DMS 273 (cell line): ENCODE data around the gene CAPN7.

Experiments
- DNase-seq: peaks from one replicate; lab custom pipeline; 2025; ENCODE audit not compliant: unreplicated experiment; lab: John Stamatoyannopoulos, UW

CAPN7 gene

DNA sequence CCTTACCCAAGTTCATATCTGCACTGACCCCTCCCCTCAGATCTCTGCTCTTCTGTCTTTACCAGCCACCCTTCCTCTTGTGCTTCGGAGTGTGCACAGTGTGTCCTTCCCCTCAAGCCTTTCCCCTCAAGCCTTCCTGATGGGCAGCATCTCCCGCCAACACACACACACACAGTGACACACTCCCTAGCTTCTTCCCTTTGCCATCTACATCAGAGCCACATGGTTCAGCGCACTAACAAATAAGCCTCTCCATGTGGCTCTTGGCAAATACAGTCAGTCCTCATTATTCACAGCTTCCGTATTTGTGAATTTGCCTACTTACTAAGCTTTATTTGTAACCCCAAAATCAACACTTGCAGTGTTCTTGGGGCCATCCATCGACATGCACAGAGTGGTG, 88.9 kb downstream of the CAPN7 start:
- DNase-seq, result no peak

DNA sequence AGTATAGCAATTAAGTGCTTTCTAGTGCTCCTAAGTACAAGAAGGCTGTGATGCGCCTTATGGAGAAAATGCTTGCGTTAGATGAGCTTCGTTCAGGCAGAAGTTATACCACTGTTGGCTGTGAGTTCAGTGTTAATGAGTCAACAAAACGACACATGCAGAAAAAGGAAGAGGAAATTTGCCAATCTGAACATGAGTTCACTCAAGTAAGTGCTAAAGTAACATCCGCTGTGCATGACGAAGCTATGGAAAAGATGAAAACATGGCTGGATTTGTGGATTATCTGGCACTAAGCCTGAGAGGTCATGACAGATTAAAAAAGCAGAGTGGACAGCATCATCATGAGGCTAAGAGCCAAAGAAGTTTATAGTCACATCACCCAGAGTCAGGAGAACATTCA, 89.5 kb downstream of the CAPN7 start:
- DNase-seq, result no peak

DNA sequence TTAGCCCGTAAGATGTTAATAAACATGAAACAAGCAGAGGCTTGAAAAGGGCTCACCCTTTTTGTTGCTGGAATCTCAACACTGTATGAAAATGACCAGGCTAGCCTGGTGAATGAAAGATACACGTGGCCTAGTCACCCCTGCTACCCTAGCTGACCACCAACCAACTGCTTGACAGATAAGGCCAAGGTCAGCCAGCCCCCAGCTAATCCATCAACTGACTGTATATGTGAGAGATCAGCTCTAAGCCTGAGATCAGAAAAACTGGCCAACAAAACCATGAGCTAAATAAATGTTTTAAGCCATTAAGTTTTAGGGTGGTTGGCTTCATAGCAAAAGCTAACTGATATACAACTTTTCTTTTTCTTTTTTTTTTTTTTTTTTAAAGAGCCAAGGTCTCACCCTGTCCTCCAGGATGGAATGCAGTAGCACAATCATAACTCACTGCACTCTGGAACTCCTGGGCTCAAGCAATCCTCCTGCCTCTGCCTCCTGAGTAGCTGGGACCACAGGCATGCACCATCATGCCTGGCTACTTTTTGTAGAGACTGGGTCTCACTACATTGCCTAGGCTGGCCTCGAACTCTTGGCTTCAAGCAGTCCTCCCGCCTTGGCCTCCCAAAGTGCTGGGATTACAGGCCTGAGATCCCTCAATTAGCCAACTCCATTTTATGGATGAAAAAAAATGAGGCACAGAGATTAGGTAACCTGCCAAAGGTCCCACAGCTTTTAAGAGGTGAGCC, 91.7 kb downstream of the CAPN7 start:
- no peak for DNase-seq

DNA sequence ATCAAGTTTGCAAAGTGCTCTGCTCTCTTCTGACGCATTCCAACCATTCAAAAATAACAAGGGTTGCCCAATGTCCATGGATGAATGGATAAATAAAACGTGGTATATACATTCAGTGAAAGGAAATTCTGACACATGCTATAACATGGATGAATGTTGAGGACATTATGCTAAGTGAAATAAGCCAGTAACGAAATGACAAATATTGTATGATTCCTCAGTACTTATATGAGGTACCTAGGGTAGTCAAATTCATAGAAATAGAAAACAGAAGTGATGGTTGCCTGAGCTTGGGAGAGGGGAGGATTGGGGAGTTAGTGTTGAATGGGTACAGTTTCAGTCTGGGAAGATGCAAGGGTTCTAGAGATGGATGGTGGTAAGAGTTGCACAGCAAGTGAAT, 92.5 kb downstream of the CAPN7 start:
- DNase-seq, result no peak

DNA sequence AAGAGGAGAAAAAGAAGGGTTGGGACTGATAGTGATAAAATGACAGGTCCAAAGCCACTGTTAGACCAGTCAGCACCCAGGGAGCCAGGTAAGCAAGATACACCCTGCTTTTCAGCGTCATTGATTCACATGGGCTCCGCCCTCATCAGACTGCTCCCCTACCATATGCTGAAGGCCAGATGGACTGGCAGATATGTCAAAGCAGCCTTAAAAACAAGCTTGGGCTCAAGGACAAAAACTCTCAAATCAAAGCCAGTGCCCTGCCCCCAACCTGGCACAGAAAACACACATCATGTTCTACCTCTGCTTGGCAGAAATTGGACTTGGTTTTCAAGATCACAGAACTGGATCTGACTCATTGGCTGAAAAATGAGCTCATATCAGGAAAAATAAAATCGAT, 93.0 kb downstream of the CAPN7 start:
- peak; percentile 92 for DNase-seq

DNA sequence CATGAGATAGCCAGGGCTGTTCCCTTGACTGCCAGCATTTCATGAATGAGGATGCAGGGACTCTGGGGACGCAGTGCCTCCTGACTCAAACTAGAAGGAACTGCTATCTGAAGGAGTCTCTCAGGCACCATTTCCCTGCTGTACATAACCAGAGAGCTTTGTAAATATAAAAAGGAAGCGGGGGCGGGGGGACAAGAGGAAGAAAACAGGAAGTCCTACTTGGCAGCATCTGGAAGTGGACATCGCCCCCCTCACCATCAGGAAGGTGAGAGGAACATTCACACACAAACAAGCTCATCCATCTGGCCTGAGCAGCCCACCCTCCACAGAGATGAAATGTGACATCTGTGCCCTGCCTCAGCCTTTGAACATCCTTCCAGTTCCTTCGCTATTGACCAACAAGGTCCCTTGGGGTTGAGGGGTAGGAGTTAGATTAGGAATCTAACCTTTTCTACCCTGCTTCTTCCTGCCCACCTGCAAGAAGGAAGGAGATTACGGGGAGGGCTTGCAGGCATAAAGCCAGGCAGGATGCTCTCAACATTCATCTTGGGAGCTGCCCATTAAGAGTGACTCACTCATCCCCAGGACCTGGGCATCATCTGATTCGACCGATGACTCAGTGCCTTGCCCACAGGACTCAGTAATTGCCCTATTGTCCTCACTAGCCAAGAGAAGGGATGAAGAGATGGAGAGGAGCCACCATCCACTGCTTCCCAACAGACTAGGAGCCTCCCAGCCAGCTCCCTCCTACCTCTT, 94.5 kb downstream of the CAPN7 start:
- peak; percentile 71 for DNase-seq

DNA sequence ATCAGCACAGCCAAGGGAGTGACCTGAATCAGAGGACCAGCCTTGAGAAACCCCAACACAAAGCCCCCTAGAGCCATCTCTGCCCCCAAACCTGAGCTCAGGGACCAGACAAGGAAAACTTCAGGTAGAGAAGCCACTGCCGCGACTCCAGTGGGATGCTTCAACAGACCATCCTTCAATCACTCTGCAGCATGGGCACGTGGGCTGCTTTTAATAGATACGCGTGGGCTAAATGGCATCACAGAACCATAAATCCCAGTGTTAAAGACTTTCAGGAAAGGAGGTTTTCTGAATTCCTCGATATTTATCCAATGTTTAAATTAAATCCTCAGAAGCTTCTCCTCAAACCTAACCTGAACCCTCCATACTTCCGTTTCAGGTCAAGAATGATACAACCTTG, 95.7 kb downstream of the CAPN7 start:
- no peak for DNase-seq
